GM21381 (cell line): ENCODE measurements around the gene NDUFAF3.
"Not testable (repeated sequence)": the region's sequence is repeated elsewhere in the genome, so short reads cannot be mapped to it uniquely, and the experiment has no call there.

Source experiments
- ATAC-seq: cut with Tn5 transposase; IDR thresholded peaks from one replicate; pipeline ENCODE4 v1.9.1; 2021; ENCODE audit warnings: mild to moderate bottlenecking, moderate library complexity; ENCODE audit not compliant: unreplicated experiment

The NDUFAF3 gene

DNA sequence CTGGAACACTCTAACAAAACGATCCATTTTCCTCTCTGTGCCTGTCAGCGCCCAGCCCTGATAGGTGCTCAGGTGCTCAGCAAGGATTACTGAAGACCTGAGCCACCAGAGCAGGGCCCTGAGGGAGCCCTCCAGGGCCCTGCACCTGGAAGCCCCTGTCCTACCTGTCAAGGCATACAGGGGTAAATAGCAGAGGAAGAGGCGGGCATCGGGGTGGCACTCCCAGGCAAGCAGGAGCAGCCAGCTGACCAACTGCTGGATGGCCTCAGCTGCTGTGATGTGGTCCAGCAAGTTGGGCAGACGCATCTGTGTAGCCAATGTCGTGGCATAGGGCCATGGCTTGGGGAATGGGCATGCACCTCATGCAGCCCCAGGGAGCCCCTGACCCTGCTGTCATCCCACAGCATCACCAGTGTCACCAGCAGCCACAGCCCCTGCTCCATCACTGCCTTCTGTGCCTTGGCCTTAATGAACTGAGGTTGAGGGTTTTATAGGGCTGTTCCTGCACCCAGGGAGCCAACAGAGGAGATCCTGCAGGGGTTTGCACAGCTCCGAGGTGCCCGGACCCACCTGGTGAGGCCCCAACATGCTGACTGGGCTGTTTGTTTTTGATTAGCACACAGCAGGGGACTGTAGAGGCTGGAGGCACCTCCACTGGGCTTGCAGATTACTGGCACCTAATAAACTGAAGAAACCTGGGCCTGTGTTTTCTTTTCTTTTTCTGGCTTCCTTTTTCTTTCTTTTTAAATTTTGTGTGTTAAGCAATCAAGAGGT lies 22.6 kb upstream of the NDUFAF3 start:
- no peak for ATAC-seq

- no peak for ATAC-seq
These were observed 20.8 kb upstream of the NDUFAF3 start for GRCh38 chr3:49001155-49001554.

DNA sequence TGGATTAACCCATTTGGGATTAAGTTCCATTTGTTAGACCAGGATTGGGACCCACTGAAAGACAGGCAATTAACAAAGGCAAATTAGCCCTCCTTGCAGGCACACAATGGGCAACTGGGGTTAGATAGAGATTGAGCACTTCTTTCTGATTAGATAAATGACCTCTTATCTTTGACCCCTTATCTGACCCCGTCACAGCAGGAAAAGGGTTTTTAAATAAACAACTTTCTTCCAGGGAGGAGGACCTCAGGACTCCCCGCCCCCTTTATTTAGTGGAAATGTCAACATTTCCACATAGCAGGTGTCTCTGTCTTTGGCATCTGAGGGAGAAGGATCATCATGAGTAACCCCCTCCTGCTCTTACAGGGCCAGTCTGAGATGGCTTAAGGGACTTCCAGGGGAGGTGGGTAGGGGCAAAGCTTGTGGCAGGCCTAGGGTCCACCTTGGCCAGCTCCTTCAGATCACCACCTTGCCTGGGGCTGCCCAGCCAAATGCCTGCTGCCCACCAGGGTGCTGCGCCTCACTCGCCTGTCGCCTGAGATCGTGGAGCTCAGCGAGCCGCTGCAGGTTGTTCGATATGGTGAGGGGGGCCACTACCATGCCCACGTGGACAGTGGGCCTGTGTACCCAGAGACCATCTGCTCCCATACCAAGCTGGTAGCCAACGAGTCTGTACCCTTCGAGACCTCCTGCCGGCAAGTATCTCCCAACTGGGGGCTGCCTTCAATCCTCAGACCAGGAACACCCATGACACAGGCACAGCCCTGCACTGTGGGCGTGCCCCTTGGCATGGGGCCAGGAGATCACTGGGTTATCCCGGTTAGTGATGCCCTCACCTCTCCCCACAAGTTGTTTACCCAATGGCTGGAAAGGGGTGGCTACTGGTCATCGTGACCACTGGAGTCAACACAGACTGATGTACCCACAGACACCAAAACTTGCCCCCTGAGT lies 17.3 kb upstream of the NDUFAF3 start:
- ATAC-seq = no peak

- no peak for ATAC-seq
These were observed 16.6 kb upstream of the NDUFAF3 start for GRCh38 chr3:49005303-49005680.

DNA sequence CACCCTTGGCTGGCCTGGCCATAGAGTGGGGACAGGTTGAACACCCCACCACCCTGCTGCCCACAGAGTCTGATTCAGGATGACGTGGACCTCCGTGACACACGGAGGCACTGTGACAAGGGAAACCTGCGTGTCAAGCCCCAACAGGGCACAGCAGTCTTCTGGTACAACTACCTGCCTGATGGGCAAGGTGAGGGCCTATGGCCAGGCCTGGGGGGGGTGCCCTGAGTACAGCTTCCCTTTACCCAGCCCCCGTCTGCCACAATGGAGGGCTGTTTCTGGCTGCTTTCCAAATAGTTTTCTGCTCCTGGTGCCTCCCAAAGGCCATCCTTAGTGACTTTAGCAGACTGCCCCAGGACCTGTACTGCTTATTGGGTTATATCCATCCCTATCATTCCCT lies 15.9 kb upstream of the NDUFAF3 start:
- ATAC-seq = no peak

- no peak for ATAC-seq
These were observed 15.4 kb upstream of the NDUFAF3 start for GRCh38 chr3:49006408-49007067.

GRCh38 chr3:49007068-49007770 lies 14.7 kb upstream of the NDUFAF3 start, which contains the start of gene WDR6:
TSS of gene WDR6 (plus strand) at chr3:49007391. CDS start at chr3:49007432, 41 bp downstream.
- peak; percentile 90 for ATAC-seq

DNA sequence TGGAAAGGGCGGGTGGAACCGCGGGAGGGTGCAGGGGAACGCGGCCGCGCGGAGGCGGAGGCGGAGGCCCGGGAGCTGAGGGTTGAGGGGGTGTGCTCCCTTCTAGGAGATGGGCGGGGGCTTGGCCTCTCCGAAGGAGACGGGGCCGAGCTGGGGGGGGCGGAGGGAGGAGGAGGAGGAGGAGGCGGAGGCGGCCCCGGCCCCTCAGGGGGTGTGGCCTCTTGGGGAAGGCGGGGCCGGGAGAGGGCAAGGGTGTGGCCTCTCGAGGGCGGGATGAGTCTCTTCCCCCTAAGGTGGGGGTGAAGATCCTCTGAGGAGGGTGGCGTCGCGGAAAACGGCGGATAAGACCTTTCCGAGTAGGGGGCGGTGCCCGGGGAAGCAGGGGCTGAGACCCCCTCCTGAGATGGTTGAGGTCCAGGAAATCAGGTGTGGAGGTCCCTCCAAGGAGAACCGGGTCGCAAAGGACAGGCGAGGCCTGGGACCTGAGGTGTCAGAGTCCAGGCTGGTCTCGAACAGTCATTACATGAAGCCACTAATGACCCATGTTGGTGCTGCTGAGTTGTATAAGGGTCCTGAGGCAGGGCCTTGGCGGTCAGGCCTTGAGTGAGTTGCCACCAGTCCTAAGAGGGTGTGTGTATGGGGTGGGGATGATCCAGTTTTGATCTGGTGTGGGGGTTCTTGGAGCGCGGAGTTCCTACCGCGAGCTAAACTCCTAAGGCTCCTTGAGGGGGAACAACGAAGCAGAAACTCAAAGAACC lies 14.0 kb upstream of the NDUFAF3 start:
- peak; percentile 36 for ATAC-seq

GRCh38 chr3:49008627-49009026 lies 13.3 kb upstream of the NDUFAF3 start:
- not testable (repeated sequence) for ATAC-seq

DNA sequence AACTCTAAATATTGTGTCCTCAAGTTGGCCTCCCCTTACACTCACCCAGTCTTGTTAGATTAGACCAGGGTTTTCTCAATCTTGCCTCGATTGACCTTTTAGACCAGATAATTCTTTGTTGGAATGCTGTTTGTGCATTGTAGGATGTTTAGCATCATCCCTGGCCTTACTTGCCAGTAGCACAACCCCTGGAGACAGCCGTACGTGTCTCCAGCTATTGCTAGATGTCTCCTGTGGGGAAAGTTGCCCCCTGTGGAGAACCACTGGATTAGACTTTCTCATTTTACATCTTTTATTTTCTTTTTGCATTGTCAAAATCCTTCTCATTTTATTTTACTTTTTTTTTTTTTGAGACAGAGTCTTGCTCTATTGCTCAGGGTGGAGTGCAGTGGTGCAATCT lies 12.5 kb upstream of the NDUFAF3 start:
- ATAC-seq = no peak

DNA sequence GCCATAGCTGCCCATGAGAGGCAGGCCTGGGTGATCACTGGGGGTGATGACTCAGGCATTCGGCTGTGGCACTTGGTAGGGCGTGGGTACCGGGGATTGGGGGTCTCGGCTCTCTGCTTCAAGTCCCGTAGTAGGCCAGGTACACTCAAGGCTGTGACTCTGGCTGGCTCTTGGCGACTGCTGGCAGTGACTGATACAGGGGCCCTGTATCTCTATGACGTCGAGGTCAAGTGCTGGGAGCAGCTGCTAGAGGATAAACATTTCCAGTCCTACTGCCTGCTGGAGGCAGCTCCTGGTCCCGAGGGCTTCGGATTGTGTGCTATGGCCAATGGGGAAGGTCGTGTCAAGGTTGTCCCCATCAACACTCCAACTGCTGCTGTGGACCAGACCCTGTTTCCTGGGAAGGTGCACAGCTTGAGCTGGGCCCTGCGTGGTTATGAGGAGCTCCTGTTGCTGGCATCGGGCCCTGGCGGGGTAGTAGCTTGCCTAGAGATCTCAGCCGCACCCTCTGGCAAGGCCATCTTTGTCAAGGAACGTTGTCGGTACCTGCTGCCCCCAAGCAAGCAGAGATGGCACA lies 9.4 kb upstream of the NDUFAF3 start:
- no peak for ATAC-seq

- no peak for ATAC-seq
These were observed 8.7 kb upstream of the NDUFAF3 start for GRCh38 chr3:49013113-49013737.

- no peak for ATAC-seq
These were observed 7.9 kb upstream of the NDUFAF3 start for GRCh38 chr3:49013738-49014660.

- ATAC-seq = no peak
These were observed 6.8 kb upstream of the NDUFAF3 start for GRCh38 chr3:49015072-49015471.

DNA sequence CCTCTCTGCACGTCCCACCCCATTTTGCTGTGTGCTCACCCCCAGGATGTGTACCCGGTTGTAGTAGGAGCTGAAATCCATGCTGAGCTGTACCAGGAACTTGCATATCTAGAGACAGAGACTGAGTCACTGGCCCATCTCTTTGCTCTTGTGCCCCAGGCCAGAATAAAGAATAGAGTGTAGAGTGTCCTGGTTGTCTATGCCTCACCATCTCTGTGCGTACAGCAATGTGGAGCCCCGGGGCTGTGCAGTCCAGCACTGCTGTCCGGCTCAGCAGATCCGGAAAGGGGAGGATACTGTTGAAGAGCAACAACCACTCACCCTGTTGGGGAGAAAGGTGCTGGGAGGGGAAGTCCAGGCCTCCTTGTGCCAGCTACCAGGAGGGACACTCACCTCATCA lies 6.2 kb upstream of the NDUFAF3 start:
- ATAC-seq = no peak

GRCh38 chr3:49016414-49017228 lies 5.3 kb upstream of the NDUFAF3 start:
- ATAC-seq = no peak

DNA sequence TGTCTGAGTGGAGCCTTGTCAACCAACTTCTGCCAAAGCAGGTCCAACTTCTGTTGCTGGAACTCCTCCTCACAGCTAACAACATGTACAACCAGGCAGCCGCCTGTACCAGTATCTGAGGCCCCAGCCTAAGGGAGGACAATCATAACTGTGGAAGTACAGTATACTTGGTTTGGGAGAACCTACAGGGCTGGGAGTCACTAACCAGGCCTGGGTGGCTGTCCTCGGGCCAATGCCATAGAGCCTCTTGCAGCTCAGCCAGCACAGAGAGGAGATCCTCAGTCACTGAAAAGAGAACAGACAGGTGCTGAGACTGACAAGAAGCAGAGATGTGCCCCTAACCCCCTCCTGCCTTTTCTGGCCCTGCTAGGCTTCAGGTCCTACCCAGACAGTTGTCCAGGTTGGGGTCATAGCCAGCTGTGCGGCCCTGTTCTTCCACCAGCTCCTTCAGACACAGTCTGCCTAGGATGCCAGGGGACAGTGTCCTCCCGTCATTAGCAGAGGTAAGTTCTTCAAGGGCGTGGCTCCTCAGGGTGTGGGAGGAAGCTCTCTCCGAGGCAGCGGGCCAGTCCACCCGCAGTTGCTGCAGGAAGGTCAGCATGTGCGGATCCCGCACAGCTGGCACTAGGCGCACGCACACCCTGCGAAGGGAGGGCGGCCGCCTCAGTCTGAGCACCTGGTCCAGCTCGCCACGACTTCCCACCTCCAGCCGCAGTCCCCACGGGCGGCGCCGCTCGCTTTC lies 4.5 kb upstream of the NDUFAF3 start:
- no peak for ATAC-seq
